ENCODE measurements around the gene CCDC187.

GRCh38 chr9:136225748-136226679 lies 77.9 kb downstream of the CCDC187 start:
- TF ChIP-seq ZNF274 (IDR thresholded peaks at IDR 0.05; ENCODE audit: low read depth, low read length): no peak
- TF ChIP-seq YY1 (IDR thresholded peaks at IDR 0.05; ENCODE audit: insufficient read depth, insufficient read length): no peak
- no peak for TF ChIP-seq SUZ12 (IDR thresholded peaks at IDR 0.05; ENCODE audit: extremely low read depth, insufficient read depth, insufficient read length)

Data from NT2/D1 (cell line).